Suprapubic skin (tissue), 4 donors: Measurements from ENCODE around the gene MAGI1.

Source experiments
- POLR2A ChIP-seq, 2 donors: fragments of 450-650 bp; IDR thresholded peaks; one replicate each; pipeline ENCODE4 v1.6.1; 2017; ENCODE audit warnings: antibody characterized with exemption in 2 of 2, mild to moderate bottlenecking in 2 of 2, moderate library complexity in 2 of 2
- POLR2AphosphoS5 ChIP-seq, 3 donors: sonication (generic); formaldehyde crosslinking; IDR thresholded peaks; one replicate each; pipeline ENCODE4 v1.6.1; 2017; ENCODE audit warnings: antibody characterized with exemption in 3 of 3
- TF ChIP-seq, protein P1 (sequence below), 2 donors: fragments of 200-600 bp in 1 of 2; fragments of 450-650 bp in 1 of 2; sonication (generic) in 1 of 2; IDR thresholded peaks; one replicate each; pipeline ENCODE4 v1.5.1; 2016 to 2019; ENCODE audit warnings: antibody characterized with exemption in 2 of 2, mild to moderate bottlenecking in 1 of 2, moderate library complexity in 1 of 2

DNA sequence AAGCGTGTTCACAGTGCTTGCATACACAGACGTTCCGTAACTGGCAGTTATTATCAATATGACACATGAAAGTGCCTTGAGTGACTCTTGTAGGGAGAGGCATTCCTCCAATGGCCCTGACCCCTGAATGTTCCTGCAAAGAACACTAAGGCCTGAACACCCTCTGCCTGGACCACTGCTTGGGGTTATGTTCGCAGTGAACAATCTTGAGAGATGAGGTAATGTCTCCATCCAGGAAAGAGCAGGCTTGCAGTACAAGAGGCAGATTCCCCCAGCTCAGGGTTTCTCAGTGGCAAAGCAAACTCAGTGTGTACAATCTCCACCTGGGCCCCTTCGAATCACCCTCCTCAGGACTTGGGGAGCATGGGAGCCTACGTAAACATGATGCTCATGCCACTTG lies 324.6 kb downstream of the MAGI1 start:
- TF ChIP-seq, protein P1, sequence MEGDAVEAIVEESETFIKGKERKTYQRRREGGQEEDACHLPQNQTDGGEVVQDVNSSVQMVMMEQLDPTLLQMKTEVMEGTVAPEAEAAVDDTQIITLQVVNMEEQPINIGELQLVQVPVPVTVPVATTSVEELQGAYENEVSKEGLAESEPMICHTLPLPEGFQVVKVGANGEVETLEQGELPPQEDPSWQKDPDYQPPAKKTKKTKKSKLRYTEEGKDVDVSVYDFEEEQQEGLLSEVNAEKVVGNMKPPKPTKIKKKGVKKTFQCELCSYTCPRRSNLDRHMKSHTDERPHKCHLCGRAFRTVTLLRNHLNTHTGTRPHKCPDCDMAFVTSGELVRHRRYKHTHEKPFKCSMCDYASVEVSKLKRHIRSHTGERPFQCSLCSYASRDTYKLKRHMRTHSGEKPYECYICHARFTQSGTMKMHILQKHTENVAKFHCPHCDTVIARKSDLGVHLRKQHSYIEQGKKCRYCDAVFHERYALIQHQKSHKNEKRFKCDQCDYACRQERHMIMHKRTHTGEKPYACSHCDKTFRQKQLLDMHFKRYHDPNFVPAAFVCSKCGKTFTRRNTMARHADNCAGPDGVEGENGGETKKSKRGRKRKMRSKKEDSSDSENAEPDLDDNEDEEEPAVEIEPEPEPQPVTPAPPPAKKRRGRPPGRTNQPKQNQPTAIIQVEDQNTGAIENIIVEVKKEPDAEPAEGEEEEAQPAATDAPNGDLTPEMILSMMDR (IDR thresholded peaks at IDR 0.05) = no peak
- no peak for TF ChIP-seq POLR2A (IDR thresholded peaks at IDR 0.05)
- no peak for TF ChIP-seq POLR2AphosphoS5 (IDR thresholded peaks at IDR 0.05)
